PC-3 (cell line): Measurements from ENCODE around the gene PCSK5. TPM values are rescaled to one million over a fixed set of nuclear protein-coding genes. Genes with fewer than 3 reads are reported as not detected.

Source experiments
- ATAC-seq: fragments of 200-7000 bp; cut with Tn5 transposase; 2 replicates; pipeline ENCODE4 v1.9.1; 2020; ENCODE audit warnings: mild to moderate bottlenecking, moderate library complexity
- BruUV-seq: library from RNA; stranded (reverse); fragments of 400-500 nt; replicated peaks from 2 replicates; lab custom pipeline; 2021; lab: Mats Ljungman, UMichigan
- CTCF ChIA-PET: fragments of 300-600 bp; sonication (Branson Sonifier 250); formaldehyde crosslinking; loops from one replicate; lab custom pipeline; 2022; ENCODE audit warnings: antibody characterized with exemption; lab: Charles Lee
- POLR2A ChIA-PET: fragments of 300-600 bp; sonication (Branson Sonifier 250); formaldehyde crosslinking; loops from one replicate; lab custom pipeline; 2022; ENCODE audit warnings: antibody characterized with exemption; ENCODE audit not compliant: unreplicated experiment; lab: Charles Lee
- DNase-seq: peaks from one replicate; pipeline ENCODE4 v3.0.0-alpha.2; 2015
- H2AFZ ChIP-seq: fragments of 300-600 bp; sonication (generic); 2 replicates; pipeline ENCODE4 v1.6.0; 2016; ENCODE audit warnings: antibody characterized with exemption, low read length
- H3F3A ChIP-seq: fragments of 300-600 bp; sonication (generic); one replicate; pipeline ENCODE4 v1.6.0; 2017; ENCODE audit warnings: antibody characterized with exemption, low read length, control low read depth, mild to moderate bottlenecking; ENCODE audit not compliant: unreplicated experiment
- H3K27ac ChIP-seq: fragments of 300-600 bp; sonication (generic); 2 replicates; pipeline ENCODE4 v1.5.1; 2016; ENCODE audit warnings: mild to moderate bottlenecking, low read length
- H3K27me3 ChIP-seq: fragments of 300-600 bp; sonication (generic); 2 replicates; pipeline ENCODE4 v1.6.1; 2016; ENCODE audit warnings: low read length, mixed read lengths
- H3K36me3 ChIP-seq: fragments of 300-600 bp; sonication (generic); 2 replicates; pipeline ENCODE4 v1.6.1; 2016; ENCODE audit warnings: low read depth, mixed run types, low read length, mixed read lengths
- H3K4me1 ChIP-seq: fragments of 300-600 bp; sonication (generic); 2 replicates; pipeline ENCODE4 v1.5.1; 2016; ENCODE audit warnings: low read length; ENCODE audit not compliant: insufficient read depth
- H3K4me2 ChIP-seq: fragments of 300-600 bp; sonication (generic); 2 replicates; pipeline ENCODE4 v1.6.0; 2016; ENCODE audit warnings: low read length
- H3K4me3 ChIP-seq: fragments of 300-600 bp; sonication (generic); 2 replicates; pipeline ENCODE4 v1.5.1; 2016; ENCODE audit warnings: mild to moderate bottlenecking, low read length, mixed read lengths
- H3K79me2 ChIP-seq: fragments of 300-600 bp; sonication (generic); 2 replicates; pipeline ENCODE4 v1.6.1; 2017; ENCODE audit warnings: low read length, mixed read lengths
- H3K9ac ChIP-seq: fragments of 300-600 bp; sonication (generic); 2 replicates; pipeline ENCODE4 v1.6.0; 2016; ENCODE audit warnings: mild to moderate bottlenecking, low read length
- H3K9me2 ChIP-seq: fragments of 300-600 bp; sonication (generic); replicated peaks from 2 replicates; pipeline ENCODE4 v1.6.1; 2016; ENCODE audit warnings: mixed run types, low read length, mixed read lengths
- H3K9me3 ChIP-seq: fragments of 300-600 bp; sonication (generic); 2 replicates; pipeline ENCODE4 v1.6.1; 2016; ENCODE audit warnings: low read length, mixed read lengths
- H4K20me1 ChIP-seq: fragments of 300-600 bp; sonication (generic); 2 replicates; pipeline ENCODE4 v1.6.1; 2016; ENCODE audit warnings: low read length, mixed read lengths
- EZH2 ChIP-seq: fragments of 300-600 bp; sonication (generic); IDR thresholded peaks from one replicate; pipeline ENCODE4 v1.6.1; 2017; ENCODE audit warnings: antibody characterized with exemption, mild to moderate bottlenecking, low read length; ENCODE audit not compliant: unreplicated experiment
- EZH2phosphoT487 ChIP-seq: fragments of 300-600 bp; sonication (generic); IDR thresholded peaks from 2 replicates; pipeline ENCODE4 v1.6.1; 2018; ENCODE audit warnings: mild to moderate bottlenecking, antibody characterized with exemption, low read length, borderline replicate concordance
- intact Hi-C: fragments of 100-400 bp; cut with micrococcal nuclease; formaldehyde crosslinking; loops from 2 replicates; pipeline ENCODE4 v1.9.0; 2023
- total RNA-seq: library from RNA; depleted of rRNA; stranded (reverse); fragments of >200 nt; gene quantifications from 2 replicates; pipeline ENCODE4 v1.2.3, GENCODE V29; 2014
- TF ChIP-seq, protein P1 (sequence below): fragments of 300-600 bp; sonication (generic); conservative IDR thresholded peaks from 2 replicates; pipeline ENCODE4 v1.5.1; 2017; ENCODE audit warnings: antibody characterized with exemption, low read depth, mild to moderate bottlenecking, low read length

Gene PCSK5
- total RNA-seq, 1 experiment from 2014 or later = not detected

DNA sequence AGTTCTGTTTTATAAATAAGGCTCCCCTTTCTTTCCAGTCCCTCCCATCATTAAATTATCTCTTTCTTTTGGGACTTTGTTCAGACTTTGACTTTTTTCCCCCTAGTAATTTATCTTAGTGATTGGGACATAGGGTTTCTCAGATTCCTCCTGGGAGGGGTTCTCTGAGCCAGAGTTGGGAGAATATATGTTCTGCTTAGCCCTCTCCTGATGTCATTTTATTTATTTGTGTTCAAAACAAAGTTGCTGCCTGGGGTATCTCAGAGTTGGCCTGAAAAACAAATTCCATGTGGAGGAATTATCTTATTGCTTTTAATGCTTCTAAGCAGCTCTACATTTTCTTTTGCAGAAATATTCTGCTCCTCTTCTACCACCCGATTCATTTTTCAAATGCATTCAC is 211.0 kb downstream of the PCSK5 start:
- H3K4me2 ChIP-seq = no peak overlapping the region
- ATAC-seq (no peak), DNase-seq (no peak)
- no peaks in the 10 kb centered on the region for H3F3A ChIP-seq
- no peak overlapping the region for H3K9ac ChIP-seq
- H3K36me3 ChIP-seq = no peaks in the 10 kb centered on the region
- no peak overlapping the region for H2AFZ ChIP-seq
- no peaks in the 10 kb centered on the region for H3K4me1 ChIP-seq
- H3K79me2 ChIP-seq = no peaks in the 10 kb centered on the region
- ChIA-PET CTCF (no interaction called here), POLR2A (no interaction called here)
- H3K27ac ChIP-seq = no peak overlapping the region
- no peaks in the 10 kb centered on the region for H3K27me3 ChIP-seq
- intact Hi-C loops = no loop called here
- H3K4me3 ChIP-seq = no peak overlapping the region
- no TSS peak for BruUV-seq
- no peaks in the 10 kb centered on the region for H3K9me2 ChIP-seq
- H3K9me3 ChIP-seq = no peaks in the 10 kb centered on the region
- H4K20me1 ChIP-seq = no peaks in the 10 kb centered on the region
- TF ChIP-seq EZH2phosphoT487 (no peak), EZH2 (no peak)
- TF ChIP-seq, protein P1, sequence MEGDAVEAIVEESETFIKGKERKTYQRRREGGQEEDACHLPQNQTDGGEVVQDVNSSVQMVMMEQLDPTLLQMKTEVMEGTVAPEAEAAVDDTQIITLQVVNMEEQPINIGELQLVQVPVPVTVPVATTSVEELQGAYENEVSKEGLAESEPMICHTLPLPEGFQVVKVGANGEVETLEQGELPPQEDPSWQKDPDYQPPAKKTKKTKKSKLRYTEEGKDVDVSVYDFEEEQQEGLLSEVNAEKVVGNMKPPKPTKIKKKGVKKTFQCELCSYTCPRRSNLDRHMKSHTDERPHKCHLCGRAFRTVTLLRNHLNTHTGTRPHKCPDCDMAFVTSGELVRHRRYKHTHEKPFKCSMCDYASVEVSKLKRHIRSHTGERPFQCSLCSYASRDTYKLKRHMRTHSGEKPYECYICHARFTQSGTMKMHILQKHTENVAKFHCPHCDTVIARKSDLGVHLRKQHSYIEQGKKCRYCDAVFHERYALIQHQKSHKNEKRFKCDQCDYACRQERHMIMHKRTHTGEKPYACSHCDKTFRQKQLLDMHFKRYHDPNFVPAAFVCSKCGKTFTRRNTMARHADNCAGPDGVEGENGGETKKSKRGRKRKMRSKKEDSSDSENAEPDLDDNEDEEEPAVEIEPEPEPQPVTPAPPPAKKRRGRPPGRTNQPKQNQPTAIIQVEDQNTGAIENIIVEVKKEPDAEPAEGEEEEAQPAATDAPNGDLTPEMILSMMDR = no peak

DNA sequence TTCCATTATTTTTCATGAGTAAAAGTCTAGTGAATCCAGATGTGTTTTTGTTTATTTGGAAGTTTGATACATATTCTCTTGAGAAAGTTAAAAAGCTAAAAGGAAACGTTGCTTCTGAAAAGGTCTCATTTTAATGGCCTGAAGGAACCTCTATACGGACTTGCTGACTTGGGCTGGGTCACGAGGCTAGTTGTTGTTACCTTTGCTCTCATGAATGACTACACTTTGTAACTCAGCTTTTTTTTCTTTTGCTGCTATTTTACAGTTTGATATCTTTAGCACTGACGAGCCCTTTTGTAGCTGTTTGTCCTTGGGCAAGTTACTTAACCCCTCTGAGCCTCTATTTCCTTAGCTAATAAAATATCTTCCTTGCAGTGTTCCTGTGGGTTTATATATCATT is 211.5 kb downstream of the PCSK5 start:
- TF ChIP-seq, protein P1 = no peak
- no peak for TF ChIP-seq EZH2
- TF ChIP-seq EZH2phosphoT487 = no peak
- H3K27ac ChIP-seq = no peak overlapping the region
- CTCF ChIA-PET = no interaction called here
- H3F3A ChIP-seq = no peaks in the 10 kb centered on the region
- no peak for DNase-seq
- BruUV-seq = no TSS peak
- H3K79me2 ChIP-seq = no peaks in the 10 kb centered on the region
- H3K4me1 ChIP-seq = no peaks in the 10 kb centered on the region
- H3K27me3 ChIP-seq = no peaks in the 10 kb centered on the region
- no peak overlapping the region for H3K4me2 ChIP-seq
- H3K4me3 ChIP-seq = no peak overlapping the region
- H3K9ac ChIP-seq = no peak overlapping the region
- no peaks in the 10 kb centered on the region for H4K20me1 ChIP-seq
- no peak overlapping the region for H2AFZ ChIP-seq
- ATAC-seq = no peak
- no peaks in the 10 kb centered on the region for H3K36me3 ChIP-seq
- H3K9me2 ChIP-seq = no peaks in the 10 kb centered on the region
- intact Hi-C loops = no loop called here
- no peaks in the 10 kb centered on the region for H3K9me3 ChIP-seq
- POLR2A ChIA-PET = no interaction called here

DNA sequence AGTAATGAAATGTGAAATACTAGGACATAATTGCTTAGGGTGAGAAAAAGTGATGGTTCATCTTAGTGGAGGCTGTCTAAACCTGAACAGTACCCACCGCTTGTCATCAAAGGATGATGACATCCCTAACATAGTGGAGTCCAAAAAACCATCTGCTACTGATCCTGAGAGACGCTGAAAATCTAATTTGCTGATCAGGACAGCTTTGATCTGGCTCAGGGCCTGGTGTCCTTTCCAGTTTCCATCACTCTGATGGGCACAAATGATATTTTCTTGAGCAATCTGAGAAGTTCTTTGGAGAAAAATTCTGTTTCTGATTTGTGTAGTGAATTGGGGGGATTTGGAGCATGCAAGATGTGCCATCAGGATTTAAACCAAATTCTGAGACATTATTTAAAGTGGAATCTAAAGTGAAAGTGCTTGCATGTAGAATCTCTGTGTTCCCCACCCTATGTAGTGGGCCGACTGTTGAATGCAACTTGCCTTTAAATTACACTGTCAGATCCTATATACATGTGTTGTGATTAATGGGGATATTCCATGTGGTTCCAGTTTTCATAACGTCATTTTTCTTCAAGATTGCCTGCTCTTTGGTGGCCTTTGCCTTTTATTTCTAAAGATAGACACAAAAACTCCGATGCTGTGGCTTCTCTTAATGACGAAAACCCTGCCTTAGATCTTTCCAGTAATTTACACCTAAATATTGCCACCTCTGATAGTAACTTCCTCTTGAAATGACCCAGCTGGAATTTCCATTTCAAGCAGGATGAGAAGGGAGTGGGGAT is 213.2 kb downstream of the PCSK5 start:
- Histone ChIP-seq H3K9me3 (no peaks in the 10 kb centered on the region), H3K36me3 (no peaks in the 10 kb centered on the region), H3F3A (no peaks in the 10 kb centered on the region), H3K27ac (no peak overlapping the region), H3K27me3 (no peaks in the 10 kb centered on the region), H3K9me2 (no peaks in the 10 kb centered on the region), H3K4me2 (no peak overlapping the region), H3K4me3 (no peak overlapping the region), H2AFZ (no peak overlapping the region), H4K20me1 (no peaks in the 10 kb centered on the region), H3K4me1 (no peaks in the 10 kb centered on the region), H3K79me2 (no peaks in the 10 kb centered on the region), H3K9ac (no peak overlapping the region)
- TF ChIP-seq EZH2 (no peak), EZH2phosphoT487 (no peak)
- TF ChIP-seq, protein P1 = no peak
- intact Hi-C loops = no loop called here
- ATAC-seq (no peak), DNase-seq (no peak)
- BruUV-seq = no TSS peak
- CTCF ChIA-PET = no interaction called here
- POLR2A ChIA-PET = no interaction called here
